Left ventricle myocardium inferior (tissue), 1 donor: Measurements from ENCODE around the gene PAFAH1B2. TPM values are rescaled to one million over a fixed set of nuclear protein-coding genes. Genes with fewer than 3 reads are reported as not detected.

Experiments used
- DNase-seq: peaks from one replicate; pipeline ENCODE4 v3.0.0-alpha.2; 2020
- H3K27ac ChIP-seq: fragments of 200-600 bp; replicated peaks from 2 replicates; pipeline ENCODE4 v1.8.0; 2021
- H3K27me3 ChIP-seq: fragments of 200-600 bp; 2 replicates; pipeline ENCODE4 v1.8.0; 2021; ENCODE audit warnings: low read depth
- H3K36me3 ChIP-seq: fragments of 200-600 bp; 2 replicates; pipeline ENCODE4 v1.8.0; 2021
- H3K4me1 ChIP-seq: fragments of 200-600 bp; 2 replicates; pipeline ENCODE4 v1.8.0; 2021
- H3K4me3 ChIP-seq: fragments of 200-600 bp; 2 replicates; pipeline ENCODE4 v1.8.0; 2021; ENCODE audit warnings: mild to moderate bottlenecking, moderate library complexity
- H3K9me3 ChIP-seq: fragments of 200-600 bp; replicated peaks from 2 replicates; pipeline ENCODE4 v1.8.0; 2021
- CTCF ChIP-seq: fragments of 200-600 bp; IDR thresholded peaks from 2 replicates; pipeline ENCODE4 v1.8.0; 2021; ENCODE audit warnings: antibody characterized with exemption, mild to moderate bottlenecking, borderline replicate concordance
- intact Hi-C: fragments of 100-400 bp; cut with micrococcal nuclease; formaldehyde crosslinking; loops from one replicate; pipeline ENCODE4 v1.11.0; 2022
- total RNA-seq: library from RNA; stranded (reverse); fragmentation: NEBNext Ultra II Directional; extraction: Animal tissue kit (Norgen Biotek cat#: 25700); gene quantifications from one replicate; pipeline ENCODE4 v1.2.1, GENCODE V29; 2021
- donor health status: DM: no; HTN: yes; CAD: no; lungs with severe emphysema.

Gene PAFAH1B2
- total RNA-seq, 1 donor from 2014 or later: 51.5 TPM

GRCh38 chr11:117172724-117173421 is 28.8 kb downstream of the PAFAH1B2 start:
- H3K4me3 ChIP-seq: no peak overlapping the region
- peak overlapping the region; percentile 50 for H3K27ac ChIP-seq
- no peak for TF ChIP-seq CTCF
- DNase-seq: no peak
- H3K36me3 ChIP-seq: peaks cover 28% of the 10 kb centered on the region
- H3K4me1 ChIP-seq: peaks cover 35% of the 10 kb centered on the region
- intact Hi-C loops: no loop called here
- H3K27me3 ChIP-seq: no peaks in the 10 kb centered on the region
- H3K9me3 ChIP-seq: no peaks in the 10 kb centered on the region

GRCh38 chr11:117175104-117175503 is 31.0 kb downstream of the PAFAH1B2 start:
- intact Hi-C loops: no loop called here
- peaks cover 56% of the 10 kb centered on the region for H3K4me1 ChIP-seq
- H3K36me3 ChIP-seq: peaks cover 10% of the 10 kb centered on the region
- TF ChIP-seq CTCF: no peak
- H3K4me3 ChIP-seq: no peak overlapping the region
- no peaks in the 10 kb centered on the region for H3K9me3 ChIP-seq
- no peak overlapping the region for H3K27ac ChIP-seq
- no peak for DNase-seq
- no peaks in the 10 kb centered on the region for H3K27me3 ChIP-seq

- Histone ChIP-seq H3K4me1 (peaks cover 63% of the 10 kb centered on the region), H3K27ac (no peak overlapping the region), H3K9me3 (no peaks in the 10 kb centered on the region), H3K27me3 (no peaks in the 10 kb centered on the region), H3K36me3 (peaks cover 8% of the 10 kb centered on the region), H3K4me3 (no peak overlapping the region)
- TF ChIP-seq CTCF: no peak
- no peak for DNase-seq
- intact Hi-C loops: no loop called here
Measured at GRCh38 chr11:117175781-117176180, 31.7 kb downstream of the PAFAH1B2 start.

- DNase-seq: no peak
- Histone ChIP-seq H3K4me3 (no peak overlapping the region), H3K27ac (no peak overlapping the region), H3K27me3 (no peaks in the 10 kb centered on the region), H3K9me3 (no peaks in the 10 kb centered on the region), H3K4me1 (peaks cover 64% of the 10 kb centered on the region), H3K36me3 (peaks cover 5% of the 10 kb centered on the region)
- TF ChIP-seq CTCF: no peak
- intact Hi-C loops: no loop called here
Measured at GRCh38 chr11:117176186-117176585, 32.1 kb downstream of the PAFAH1B2 start.

- no peak for TF ChIP-seq CTCF
- intact Hi-C loops: no loop called here
- Histone ChIP-seq H3K27ac (peak overlapping the region; percentile 95), H3K27me3 (no peaks in the 10 kb centered on the region), H3K36me3 (peaks cover 9% of the 10 kb centered on the region), H3K4me3 (peak overlapping the region; percentile 95), H3K9me3 (no peaks in the 10 kb centered on the region), H3K4me1 (peaks cover 54% of the 10 kb centered on the region)
- DNase-seq: no peak
Measured at GRCh38 chr11:117177534-117178209, 33.6 kb downstream of the PAFAH1B2 start.
